Measurements from ENCODE around the gene LPIN1.
"Not testable (repeated sequence)": the region's sequence is repeated elsewhere in the genome, so short reads cannot be mapped to it uniquely, and the experiment has no call there.

The LPIN1 gene

GRCh38 chr2:11807156-11808015 lies 61.0 kb downstream of the LPIN1 start:
- in situ Hi-C loops (cut with HindIII; ENCODE audit: low sequenced_read_pairs): no loop called here

- in situ Hi-C loops (cut with HindIII; ENCODE audit: low sequenced_read_pairs): no loop called here
Observed at GRCh38 chr2:11808016-11808400, 61.6 kb downstream of the LPIN1 start.

- in situ Hi-C loops (cut with HindIII; ENCODE audit: low sequenced_read_pairs): no loop called here
Observed at GRCh38 chr2:11809586-11810236, 63.3 kb downstream of the LPIN1 start.

- in situ Hi-C loops (cut with HindIII; ENCODE audit: low sequenced_read_pairs): no loop called here
Observed at GRCh38 chr2:11810237-11810977, 64.0 kb downstream of the LPIN1 start.

GRCh38 chr2:11811036-11811654 lies 64.7 kb downstream of the LPIN1 start:
- in situ Hi-C loops (cut with HindIII; ENCODE audit: low sequenced_read_pairs): no loop called here

GRCh38 chr2:11812466-11813248 lies 66.2 kb downstream of the LPIN1 start:
- in situ Hi-C loops (cut with HindIII; ENCODE audit: low sequenced_read_pairs): no loop called here

GRCh38 chr2:11813345-11813744 lies 66.9 kb downstream of the LPIN1 start:
- in situ Hi-C loops (cut with HindIII; ENCODE audit: low sequenced_read_pairs): not testable (repeated sequence)

GRCh38 chr2:11813951-11814350 lies 67.5 kb downstream of the LPIN1 start:
- in situ Hi-C loops (cut with HindIII; ENCODE audit: low sequenced_read_pairs): no loop called here

- in situ Hi-C loops (cut with HindIII; ENCODE audit: low sequenced_read_pairs): no loop called here
Observed at GRCh38 chr2:11814979-11815510, 68.6 kb downstream of the LPIN1 start.

GRCh38 chr2:11816935-11817334 lies 70.5 kb downstream of the LPIN1 start:
- in situ Hi-C loops (cut with HindIII; ENCODE audit: low sequenced_read_pairs): not testable (repeated sequence)

GRCh38 chr2:11819235-11819729 lies 72.8 kb downstream of the LPIN1 start:
- in situ Hi-C loops (cut with HindIII; ENCODE audit: low sequenced_read_pairs): no loop called here

- in situ Hi-C loops (cut with HindIII; ENCODE audit: low sequenced_read_pairs): no loop called here
Observed at GRCh38 chr2:11820650-11821049, 74.2 kb downstream of the LPIN1 start.

GRCh38 chr2:11821705-11822104 lies 75.3 kb downstream of the LPIN1 start:
- in situ Hi-C loops (cut with HindIII; ENCODE audit: low sequenced_read_pairs): no loop called here

- in situ Hi-C loops (cut with HindIII; ENCODE audit: low sequenced_read_pairs): not testable (repeated sequence)
Observed at GRCh38 chr2:11822359-11822745, 75.9 kb downstream of the LPIN1 start.

GRCh38 chr2:11822746-11823451 lies 76.5 kb downstream of the LPIN1 start:
- in situ Hi-C loops (cut with HindIII; ENCODE audit: low sequenced_read_pairs): no loop called here

GRCh38 chr2:11824901-11825828 lies 78.7 kb downstream of the LPIN1 start:
- in situ Hi-C loops (cut with HindIII; ENCODE audit: low sequenced_read_pairs): no loop called here

GRCh38 chr2:11827547-11827946 lies 81.1 kb downstream of the LPIN1 start:
- in situ Hi-C loops (cut with HindIII; ENCODE audit: low sequenced_read_pairs): no loop called here

- in situ Hi-C loops (cut with HindIII; ENCODE audit: low sequenced_read_pairs): no loop called here
Observed at GRCh38 chr2:11828933-11829323, 82.5 kb downstream of the LPIN1 start.
